T-helper 22 cell (primary cell): ENCODE results near the gene SASH1.

Experiments used
- DNase-seq: peaks from one replicate; pipeline ENCODE4 v3.0.0-alpha.2; 2020; ENCODE audit warnings: low read depth

Gene SASH1

DNA sequence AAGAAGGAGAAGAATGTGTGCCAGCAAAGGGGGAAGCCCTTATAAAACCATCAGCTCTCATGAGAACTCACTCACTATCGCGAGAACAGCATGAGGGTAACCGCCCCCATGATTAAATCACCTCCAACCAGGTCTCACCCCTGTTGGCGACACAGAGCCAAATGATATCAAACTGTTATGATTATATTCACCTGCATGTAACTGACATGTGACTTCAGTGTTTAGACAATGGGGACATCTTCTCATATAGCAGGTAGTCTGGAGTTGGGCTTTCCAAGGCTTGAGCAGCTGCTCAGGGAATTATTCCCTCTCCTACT, 115.2 kb downstream of the SASH1 start:
- DNase-seq: no peak

DNA sequence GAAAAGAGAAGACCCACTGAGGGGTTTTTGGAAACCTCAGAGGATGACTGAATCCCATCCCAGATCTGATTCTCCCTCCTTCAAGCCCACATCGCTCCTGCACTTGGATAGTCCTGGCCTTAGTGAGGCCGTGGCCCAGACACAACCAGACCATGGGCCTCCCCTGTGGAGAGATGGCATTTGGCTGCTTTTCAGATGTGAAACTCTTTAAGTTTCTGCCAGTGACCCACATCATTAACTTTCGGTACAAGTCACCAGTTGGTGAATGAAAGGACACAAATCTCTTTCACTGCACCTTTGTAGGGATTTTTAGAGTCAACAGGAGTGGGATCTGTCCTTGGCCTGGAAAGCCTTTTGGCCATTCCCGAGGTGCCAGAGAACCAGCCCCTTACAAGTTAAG, 116.6 kb downstream of the SASH1 start:
- DNase-seq: no peak

DNA sequence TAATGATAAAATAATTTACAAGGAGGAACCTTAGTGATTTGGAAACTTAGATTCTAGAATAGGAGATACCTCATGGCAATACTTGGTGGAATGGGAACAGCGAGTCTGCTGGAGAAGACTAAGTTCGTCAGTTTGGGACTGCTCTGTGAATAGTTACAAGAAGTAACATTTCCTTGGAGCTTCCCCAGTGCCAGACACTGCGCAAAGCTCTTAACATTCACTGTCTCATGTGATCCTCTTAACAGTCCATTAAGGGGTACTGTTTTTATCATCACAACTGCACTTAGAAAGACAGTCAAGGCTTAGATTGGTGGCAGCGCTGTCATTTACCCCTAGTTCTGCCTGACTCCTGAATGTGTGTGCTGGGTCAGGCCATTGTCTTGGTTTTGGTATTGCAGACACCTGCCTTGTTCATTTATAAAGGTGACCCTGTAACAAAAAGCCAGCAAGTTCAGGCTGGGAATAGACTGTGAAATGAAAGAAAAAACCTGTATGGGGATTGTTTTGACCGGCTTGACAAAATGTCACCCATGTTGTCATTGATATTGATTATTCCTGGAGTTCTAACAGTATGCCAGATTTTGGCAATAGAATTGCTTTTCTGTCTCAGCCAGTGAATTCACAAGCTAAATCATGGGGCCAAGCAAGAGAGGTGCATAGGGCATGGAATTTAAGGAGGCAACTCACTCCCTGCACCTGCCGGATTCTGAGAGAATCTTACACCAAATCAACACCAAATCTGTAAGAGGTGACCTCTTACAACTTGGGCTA, 118.4 kb downstream of the SASH1 start:
- DNase-seq: no peak

DNA sequence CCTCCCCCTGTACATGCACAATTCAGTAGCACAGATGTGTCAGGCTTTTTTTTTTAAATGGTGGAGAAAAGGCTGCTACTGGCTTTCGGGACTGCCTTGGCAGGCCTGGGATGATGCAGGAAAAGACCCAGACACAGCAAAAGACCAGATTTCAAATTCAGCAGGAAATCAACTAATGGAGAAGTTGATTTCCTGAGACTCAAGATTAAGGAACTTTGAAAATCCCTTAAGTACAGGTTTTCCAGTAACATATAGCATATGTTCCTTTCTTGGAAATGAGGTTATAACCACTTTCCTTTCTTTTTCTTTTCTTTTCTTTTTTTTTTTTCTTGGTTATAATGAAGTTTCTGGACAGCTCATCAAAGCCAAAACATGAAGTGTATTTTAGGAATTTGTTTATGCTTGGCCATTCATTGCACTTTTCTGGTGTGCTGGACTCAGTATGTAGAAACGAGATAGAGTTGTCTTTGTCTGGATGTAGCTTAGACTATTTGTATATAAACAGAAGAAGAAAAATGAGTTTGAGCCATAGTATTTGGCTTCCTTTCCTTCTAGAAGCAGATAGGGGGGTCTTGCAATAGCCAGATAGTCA, 119.4 kb downstream of the SASH1 start:
- DNase-seq: no peak

DNA sequence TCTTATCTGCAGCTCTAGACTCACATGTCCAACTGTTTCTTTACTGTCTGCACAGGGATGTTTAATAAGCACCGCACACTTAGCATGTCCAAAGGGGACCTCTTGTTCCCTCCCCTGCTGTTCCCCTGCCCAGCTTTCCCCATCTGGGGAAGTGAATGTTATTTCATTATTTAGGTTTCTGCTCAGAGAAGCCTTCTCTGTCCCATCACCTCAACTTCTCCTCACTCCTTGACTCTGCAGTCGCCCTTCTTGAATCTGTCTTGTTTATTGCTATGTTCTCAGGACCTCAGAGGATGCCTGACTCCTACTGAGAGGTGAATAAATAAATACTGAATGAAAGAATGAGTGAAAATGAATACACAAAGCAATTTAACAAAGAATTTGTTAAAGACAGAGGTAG, 121.0 kb downstream of the SASH1 start:
- no peak for DNase-seq

DNA sequence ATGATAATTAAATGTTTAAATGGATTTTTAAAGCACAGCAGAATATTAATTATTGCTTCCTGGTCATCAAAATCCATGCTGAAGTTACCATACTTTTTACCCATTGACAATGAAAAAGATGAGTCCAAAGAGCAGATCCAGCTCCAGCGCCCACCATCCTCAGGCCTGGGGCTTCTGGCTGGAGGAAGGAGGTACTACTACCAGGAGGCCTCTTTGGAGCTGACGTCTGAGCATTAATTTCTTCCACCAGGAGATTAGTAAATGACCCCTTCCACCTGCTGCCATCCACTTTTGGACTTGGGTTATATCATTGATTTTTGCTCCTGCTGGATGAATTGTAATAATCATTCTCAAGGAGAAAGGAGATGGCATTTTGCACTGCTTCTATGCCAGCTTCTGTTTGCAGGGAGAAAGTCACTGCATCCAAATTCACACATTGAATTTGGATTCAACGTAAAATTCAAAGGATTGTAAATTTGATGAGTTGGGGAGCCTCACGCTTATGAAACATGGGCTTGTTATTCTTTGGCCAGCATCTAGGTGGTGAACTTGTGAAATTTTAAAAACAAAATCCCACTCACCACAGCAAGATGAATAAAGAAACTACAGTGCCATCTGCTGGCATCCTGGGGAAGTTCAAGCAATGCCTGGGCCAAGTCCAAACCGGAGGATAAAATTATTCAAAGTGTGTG, 121.8 kb downstream of the SASH1 start:
- DNase-seq: no peak

DNA sequence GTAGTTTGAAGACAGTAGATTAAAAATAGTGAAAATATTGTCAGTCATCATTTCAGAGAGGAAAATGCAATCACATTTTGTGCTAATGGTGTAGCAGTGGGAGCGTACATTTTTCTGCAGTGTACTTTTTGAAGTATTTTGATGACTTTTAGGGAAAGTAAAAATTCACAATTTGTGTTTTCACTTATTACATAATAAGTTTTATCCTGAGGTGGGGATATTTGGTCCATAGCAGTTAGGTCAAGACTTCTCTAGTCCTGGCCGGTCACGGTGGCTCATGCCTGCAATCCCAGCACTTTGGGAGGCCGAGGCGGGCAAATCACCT, 122.3 kb downstream of the SASH1 start:
- no peak for DNase-seq

DNA sequence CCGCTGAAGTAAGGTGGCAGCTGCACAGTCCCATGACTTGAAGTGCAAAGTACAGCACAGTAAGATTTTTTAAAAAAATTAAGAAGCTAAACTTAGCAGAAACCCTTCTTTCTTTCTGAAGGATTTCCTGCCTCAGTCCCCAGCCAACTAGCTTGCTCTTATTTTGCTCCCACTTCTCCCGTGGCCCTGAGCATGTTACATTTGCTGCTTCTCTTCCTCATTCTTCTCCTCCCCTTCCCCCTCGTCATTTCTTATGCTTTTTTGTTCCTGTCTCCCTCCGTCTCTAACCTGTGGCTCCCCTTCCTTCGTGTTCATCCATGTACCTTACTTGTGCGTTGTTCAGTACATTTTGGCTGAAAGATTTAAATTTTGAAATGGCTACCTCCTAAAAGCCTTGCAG, 123.0 kb downstream of the SASH1 start:
- no peak for DNase-seq

DNA sequence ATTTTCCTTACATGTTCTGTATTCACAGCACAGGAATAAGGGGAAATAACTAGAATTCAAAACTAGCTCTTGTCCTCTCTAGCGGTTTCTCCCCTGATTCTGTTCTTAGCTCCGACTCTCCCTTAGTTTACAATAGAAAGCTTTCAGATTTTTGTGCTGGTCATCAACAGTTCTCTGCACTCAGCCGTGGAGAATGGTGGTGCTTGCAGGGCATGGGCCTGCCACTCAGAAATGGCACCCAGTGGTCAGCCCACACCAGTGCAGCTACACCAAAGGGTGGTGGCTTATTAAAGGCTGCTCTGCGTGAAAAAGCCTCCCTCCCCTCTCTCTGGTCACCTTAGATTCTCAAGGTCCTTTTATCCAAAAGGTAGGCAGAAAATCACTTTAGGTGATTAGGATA, 123.5 kb downstream of the SASH1 start:
- DNase-seq: no peak

DNA sequence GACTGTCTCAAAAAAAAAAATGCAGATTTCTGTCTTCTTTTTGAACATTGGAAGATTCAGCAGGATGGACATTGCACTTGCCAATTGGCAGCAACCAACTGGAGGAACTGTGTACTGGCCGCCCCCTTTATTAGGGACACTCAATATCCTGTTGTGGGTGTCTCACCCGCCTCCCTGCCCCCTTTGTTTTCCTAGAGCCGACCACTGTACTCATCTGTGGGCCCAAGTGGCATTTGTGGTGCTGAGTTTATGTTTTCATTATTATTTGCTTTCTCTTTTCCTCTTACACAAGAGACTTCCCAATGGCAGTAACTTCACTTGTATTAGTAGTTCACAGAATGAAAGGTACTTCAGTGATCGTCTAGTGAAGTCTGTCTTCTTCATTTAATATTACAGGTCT, 125.3 kb downstream of the SASH1 start:
- no peak for DNase-seq

DNA sequence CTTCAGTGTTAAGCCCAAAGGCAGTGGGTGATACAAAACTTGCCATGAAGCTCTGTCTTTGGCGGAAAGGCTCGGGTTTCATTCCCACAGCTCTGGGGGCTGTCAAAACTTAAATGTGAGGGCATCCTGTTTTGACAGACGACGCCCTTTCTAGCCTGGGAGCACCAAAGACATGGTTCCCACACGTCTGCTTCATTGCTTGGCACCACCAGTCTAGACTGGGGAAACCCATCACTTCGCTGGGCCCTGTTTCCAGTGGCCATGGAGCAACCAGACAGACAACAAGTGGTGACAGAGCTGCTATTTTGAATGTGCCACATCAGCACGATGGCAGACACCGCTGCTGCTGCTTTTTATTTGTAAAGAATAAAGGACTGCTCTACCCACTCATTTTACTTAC, 127.5 kb downstream of the SASH1 start:
- DNase-seq: no peak

DNA sequence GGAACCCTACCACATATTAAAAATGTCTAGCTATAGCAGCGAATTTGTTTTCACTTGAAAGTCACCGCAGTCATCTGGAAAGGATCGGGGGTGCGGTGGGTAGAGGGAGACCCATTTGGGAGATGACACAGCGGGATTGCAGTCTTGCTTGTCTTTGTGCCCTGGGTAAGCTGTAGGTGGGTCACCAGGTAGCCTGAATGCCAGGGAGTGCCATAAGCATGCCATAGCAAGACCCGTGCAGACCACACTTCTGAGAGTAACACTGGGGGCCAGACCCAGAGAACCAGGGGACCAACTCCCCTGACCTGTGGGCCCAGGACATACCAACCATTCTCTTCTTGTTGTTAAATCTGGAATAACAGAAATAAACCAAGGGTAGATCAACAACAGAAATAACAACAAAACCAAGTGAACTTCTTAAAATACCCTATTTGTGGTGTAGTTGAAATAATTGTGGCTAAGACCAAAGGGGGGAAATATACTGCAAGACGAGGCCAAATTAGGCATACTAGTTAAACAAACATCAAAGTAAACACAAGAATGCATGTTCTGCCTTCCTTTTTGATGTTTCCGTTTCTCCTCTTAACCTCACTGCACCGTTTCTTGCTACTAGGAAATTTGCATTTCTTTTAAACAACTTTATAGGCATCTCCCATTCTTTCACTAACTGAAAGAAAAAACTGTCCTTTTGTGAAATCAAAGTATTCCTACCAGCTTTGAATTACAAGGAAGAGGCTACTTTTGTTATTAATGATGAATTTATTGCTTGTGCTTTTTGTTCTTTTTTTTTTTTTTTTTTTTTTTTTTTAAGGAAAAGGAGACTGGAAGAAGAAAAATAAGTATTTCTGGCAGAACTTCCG, 128.2 kb downstream of the SASH1 start:
- DNase-seq: no peak

DNA sequence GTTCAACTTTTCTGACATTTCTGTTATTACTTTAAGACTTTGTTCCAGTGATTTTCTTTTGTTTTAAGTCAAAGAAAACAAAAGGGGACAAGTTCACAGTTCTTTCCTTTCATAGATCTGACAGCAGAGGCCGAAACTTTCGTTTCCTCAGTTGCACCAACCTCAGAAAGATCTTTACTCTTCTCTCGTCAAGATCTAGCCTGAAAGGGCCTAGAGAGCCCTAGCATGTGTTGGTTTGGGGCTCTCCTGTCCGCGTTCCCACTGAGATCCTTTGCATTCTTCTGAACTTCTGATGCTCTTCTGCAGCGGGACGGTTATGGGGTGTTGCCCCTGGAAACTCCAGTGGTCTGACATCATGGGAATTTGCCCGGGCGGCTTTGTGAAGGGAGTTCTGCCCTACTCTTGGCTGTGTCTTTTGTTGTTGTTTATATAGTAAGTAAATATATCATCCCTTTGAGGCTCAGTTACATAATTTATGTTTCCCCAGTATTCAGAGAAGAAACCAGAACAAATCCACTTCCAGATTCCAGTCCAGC, 129.1 kb downstream of the SASH1 start:
- no peak for DNase-seq

DNA sequence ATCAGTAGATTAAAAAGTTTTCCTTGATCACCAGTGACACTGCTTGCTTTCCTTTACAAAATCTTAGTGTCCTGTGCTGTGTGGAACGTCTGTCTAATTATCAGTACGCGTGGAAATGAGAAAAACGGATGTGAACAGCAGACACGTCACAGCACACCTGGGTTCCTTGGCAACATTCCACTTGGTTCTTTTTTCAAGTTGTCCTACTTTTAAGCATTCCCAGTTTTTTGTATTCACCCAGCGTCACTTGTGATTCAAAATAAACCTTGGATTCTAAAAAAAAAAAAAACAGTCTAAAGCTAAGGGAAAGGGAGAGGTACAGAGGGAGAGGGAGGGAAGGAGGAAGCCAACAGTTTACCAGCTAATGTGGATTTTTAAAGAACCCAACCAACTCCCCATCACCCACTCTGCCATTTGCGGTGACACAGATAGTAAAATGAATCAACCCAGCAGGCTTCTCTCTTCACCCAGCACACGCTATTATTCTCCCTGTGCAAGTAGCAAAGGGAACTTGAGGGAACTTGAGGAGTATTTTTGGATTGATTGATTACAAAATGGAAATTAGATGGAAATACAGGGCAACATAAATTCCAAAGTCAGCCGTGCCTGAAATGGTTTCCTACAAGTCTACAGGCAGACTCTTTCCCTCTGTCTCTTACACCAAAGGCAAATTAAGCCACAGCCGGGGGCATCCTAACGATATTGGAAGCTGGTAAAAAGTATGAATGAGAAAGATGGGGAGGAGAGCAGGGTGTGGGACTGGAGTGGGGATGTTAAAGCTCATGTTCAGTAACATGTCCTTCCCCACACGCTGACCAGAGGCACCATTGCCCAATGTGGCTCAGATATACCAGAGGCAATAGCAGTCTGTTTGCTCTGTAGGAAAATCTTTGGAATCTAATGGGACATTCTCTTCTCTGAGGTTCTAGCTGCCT, 129.8 kb downstream of the SASH1 start:
- DNase-seq: no peak

DNA sequence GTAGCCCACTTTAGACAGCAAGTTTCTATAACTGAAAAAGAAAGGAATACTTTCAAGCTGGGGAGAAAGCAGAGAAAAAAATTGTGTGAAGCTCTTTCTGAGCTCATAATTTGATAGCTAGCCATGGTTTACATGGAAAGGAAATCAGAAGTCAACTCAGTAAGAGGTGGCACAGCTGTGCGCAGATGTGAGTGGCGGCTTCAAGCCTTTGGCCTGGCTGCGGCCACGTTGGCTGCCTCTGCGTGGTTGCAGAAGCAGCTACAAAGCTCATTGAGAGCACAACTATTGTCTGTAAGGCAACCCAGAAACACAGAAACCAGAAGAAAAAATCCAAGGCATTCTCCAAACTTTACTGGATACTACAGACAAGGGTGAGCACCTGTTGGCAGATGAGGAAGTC, 136.9 kb downstream of the SASH1 start:
- no peak for DNase-seq

DNA sequence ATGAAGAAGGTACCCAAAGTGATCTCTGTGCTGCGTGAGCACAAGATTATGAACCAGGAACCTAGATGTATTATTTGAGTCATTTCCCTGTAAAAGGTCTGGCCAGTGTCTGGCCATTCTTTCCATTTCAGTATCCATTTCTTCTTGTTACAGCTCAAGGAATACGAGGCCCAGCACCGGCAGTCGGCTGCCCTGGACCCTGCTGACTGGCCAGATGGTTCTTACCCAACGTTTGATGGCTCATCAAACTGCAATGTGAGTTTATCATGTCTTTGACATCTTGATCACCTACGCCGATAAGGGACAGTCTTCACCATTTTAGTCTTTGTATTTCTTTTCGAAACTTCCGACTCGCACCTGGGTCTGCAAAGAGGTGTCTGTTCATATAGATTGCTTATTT, 144.8 kb downstream of the SASH1 start:
- no peak for DNase-seq

DNA sequence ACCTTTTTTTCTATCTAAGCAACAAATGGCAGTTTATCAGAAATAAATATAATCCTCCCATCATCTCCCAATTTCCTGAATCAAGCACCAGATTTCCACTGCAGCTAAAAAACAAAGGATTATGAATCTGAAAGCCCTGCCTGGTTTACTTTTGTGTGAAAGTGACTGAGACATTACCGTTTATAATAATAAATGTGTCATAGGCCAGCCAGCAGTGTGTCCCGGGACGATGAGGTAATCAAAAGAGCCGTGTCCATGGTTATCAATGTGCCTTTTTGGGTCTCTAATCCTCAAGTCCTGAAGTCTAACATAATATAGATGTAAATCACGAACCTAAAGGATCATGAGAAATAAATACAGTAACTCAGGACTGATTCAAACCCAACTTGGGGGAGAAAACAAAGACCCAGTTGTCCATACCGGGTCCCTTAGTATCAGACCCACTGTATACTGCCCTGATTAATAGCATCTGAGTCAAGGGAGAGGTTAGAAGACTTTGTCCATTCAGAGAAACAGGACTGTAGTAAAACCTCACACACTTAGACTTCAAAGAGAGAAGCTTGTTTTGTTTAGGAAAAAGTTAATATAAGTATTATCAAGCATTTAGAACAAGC, 149.1 kb downstream of the SASH1 start:
- no peak for DNase-seq

DNA sequence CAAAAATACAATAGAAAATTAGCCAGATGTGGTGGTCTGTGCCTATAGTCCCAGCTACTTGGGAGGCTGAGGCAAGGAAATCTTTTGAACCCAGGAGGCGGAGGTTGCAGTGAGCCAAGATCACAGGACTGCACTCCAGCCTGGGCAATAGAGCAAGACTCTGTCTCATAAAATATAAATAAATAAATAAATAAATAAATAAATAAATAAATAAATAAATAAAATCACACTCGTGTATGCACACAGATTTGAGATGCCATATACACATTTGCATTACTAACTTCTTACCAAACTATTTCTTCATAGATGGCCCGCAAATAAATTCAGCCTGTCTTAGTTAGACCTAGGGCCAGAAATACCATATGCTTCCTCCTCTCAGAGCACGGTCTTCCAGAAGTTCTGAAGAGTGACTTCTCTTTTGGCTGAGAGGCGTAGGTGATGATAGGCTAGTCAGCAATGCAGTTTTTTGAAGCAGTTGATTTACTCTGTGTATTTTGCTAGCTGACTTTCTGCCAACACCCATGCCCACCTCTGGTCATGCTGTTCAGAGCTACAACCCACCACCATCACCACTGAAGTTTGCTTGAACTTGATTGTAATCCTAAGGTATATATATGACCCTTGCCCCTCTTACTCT, 150.1 kb downstream of the SASH1 start:
- DNase-seq: no peak

DNA sequence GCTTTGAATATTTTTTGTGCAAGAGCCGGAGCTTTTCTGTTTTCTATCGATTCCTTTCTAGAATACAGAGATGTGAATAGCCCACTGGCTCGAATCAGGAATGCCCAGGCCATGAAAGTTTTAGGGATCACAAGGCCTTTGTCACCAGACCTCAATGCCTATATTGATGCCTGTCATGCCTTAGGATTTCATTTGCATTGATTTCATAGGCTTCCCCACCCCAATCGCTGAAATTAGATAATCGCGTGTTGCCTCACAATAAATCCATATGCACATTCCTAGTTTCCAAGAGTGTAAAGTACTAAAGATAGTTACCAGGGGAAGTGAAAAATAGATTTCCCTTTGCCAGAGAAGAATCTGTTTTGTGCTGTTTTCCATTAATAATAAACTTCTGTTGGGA, 150.8 kb downstream of the SASH1 start:
- no peak for DNase-seq

DNA sequence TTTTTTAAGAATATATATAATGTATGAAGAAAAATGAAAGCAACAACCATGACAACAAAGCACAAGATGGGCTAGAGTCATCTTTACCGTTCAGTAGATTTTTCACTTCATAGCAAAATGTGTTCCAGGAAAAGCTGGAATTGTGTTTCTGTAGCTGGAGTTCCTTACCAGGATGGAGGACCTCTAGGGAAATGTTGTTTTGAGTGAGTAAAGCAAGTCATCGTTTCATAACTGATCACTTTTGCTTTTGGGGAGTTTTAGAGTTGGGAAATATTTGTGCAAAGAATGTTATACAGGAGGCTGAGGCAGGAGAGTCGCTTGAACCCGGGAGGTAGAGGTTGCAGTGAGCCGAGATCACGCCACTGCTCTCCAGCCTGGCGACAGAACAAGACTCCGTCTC, 151.6 kb downstream of the SASH1 start:
- no peak for DNase-seq

DNA sequence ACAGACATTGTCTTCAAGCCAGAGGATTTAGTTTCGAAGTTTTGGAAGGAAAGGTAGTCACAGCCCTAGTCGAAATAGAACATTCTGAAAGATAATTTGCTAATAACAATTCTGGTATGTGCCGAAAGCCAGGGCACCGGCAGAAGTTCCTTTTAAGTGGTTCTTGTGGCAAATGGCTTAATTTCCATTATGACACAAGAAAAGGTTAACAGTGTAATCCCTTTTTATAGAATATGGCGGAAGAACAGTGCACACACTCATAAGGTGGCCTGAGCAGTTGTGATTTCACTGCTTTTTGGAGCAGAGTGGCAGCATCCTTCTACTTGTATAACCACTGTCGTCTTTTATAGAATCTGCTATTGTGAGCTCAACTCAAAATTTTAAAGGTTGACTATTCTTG, 152.4 kb downstream of the SASH1 start:
- no peak for DNase-seq
